WI38 (cell line): ENCODE results near the gene TMEM86A.

ENCODE experiments used
- H3K4me3 ChIP-seq: 2 replicates; pipeline ENCODE4 v1.5.1; 2011; ENCODE audit warnings: low read depth, mild to moderate bottlenecking, control low read depth, low read length
- CTCF ChIP-seq: IDR thresholded peaks from 2 replicates; pipeline ENCODE4 v1.5.1; 2012; ENCODE audit warnings: low read depth, mild to moderate bottlenecking, control low read depth, low read length

The TMEM86A gene

GRCh38 chr11:18737642-18738041 is 39.1 kb downstream of the TMEM86A start:
- no peak for TF ChIP-seq CTCF
- no peak overlapping the region for H3K4me3 ChIP-seq

- H3K4me3 ChIP-seq, result no peak overlapping the region
- TF ChIP-seq CTCF, result no peak
These were observed 41.1 kb downstream of the TMEM86A start for GRCh38 chr11:18739685-18740084.

- TF ChIP-seq CTCF, result no peak
- H3K4me3 ChIP-seq, result no peak overlapping the region
These were observed 43.2 kb downstream of the TMEM86A start for GRCh38 chr11:18741783-18742182.

- no peak for TF ChIP-seq CTCF
- no peak overlapping the region for H3K4me3 ChIP-seq
These were observed 44.8 kb downstream of the TMEM86A start for GRCh38 chr11:18743365-18743764.

- TF ChIP-seq CTCF, result no peak
These were observed 45.4 kb downstream of the TMEM86A start for GRCh38 chr11:18743900-18744514.

GRCh38 chr11:18745251-18745650 is 46.7 kb downstream of the TMEM86A start:
- TF ChIP-seq CTCF, result no peak
- no peak overlapping the region for H3K4me3 ChIP-seq

More at GRCh38 chr11:18743900-18744514, 45.4 kb downstream of the TMEM86A start:
- H3K4me3 ChIP-seq, result no peak overlapping the region

GRCh38 chr11:18748766-18749365 is 50.3 kb downstream of the TMEM86A start:
- no peak for TF ChIP-seq CTCF
- no peak overlapping the region for H3K4me3 ChIP-seq
